DMS114 treated with DMSO at 0.1 percent for 48 hours (cell line): ENCODE data around the gene KIF1B.
"Not testable (repeated sequence)": the region's sequence is repeated elsewhere in the genome, so short reads cannot be mapped to it uniquely, and the experiment has no call there.

Experiments used
- DNase-seq: peaks from one replicate; lab custom pipeline; 2025; ENCODE audit not compliant: unreplicated experiment; lab: John Stamatoyannopoulos, UW

KIF1B gene

GRCh38 chr1:10193288-10193687 is 17.1 kb upstream of the KIF1B start:
- DNase-seq, result no peak

GRCh38 chr1:10195570-10195969 is 14.8 kb upstream of the KIF1B start:
- DNase-seq, result no peak

GRCh38 chr1:10196976-10197375 is 13.4 kb upstream of the KIF1B start:
- no peak for DNase-seq

GRCh38 chr1:10200620-10201019 is 9.8 kb upstream of the KIF1B start:
- DNase-seq, result no peak

GRCh38 chr1:10204003-10204642 is 6.2 kb upstream of the KIF1B start:
- DNase-seq, result no peak

- not testable (repeated sequence) for DNase-seq
Observed at GRCh38 chr1:10205206-10205605, 5.2 kb upstream of the KIF1B start.

GRCh38 chr1:10207810-10208209 is 2.6 kb upstream of the KIF1B start:
- no peak for DNase-seq

- no peak for DNase-seq
Observed at GRCh38 chr1:10208537-10208936, 1.8 kb upstream of the KIF1B start.

GRCh38 chr1:10209590-10209904 is 823 bp upstream of the KIF1B start:
- no peak for DNase-seq

GRCh38 chr1:10210841-10211804 is 753 bp downstream of the KIF1B start:
- peak; percentile 44 for DNase-seq

GRCh38 chr1:10211805-10212410 is 1.5 kb downstream of the KIF1B start:
- peak; percentile 44 for DNase-seq

GRCh38 chr1:10212476-10212875 is 2.1 kb downstream of the KIF1B start:
- DNase-seq, result no peak

- DNase-seq, result no peak
Observed at GRCh38 chr1:10213186-10213705, 2.9 kb downstream of the KIF1B start.

- DNase-seq, result no peak
Observed at GRCh38 chr1:10216090-10216749, 5.8 kb downstream of the KIF1B start.

- no peak for DNase-seq
Observed at GRCh38 chr1:10217748-10218441, 7.5 kb downstream of the KIF1B start.

- DNase-seq, result no peak
Observed at GRCh38 chr1:10220200-10220599, 9.8 kb downstream of the KIF1B start.

- not testable (repeated sequence) for DNase-seq
Observed at GRCh38 chr1:10220657-10221056, 10.3 kb downstream of the KIF1B start.

GRCh38 chr1:10225573-10225972 is 15.2 kb downstream of the KIF1B start:
- DNase-seq, result no peak

GRCh38 chr1:10228528-10228927 is 18.2 kb downstream of the KIF1B start:
- no peak for DNase-seq

GRCh38 chr1:10229903-10230302 is 19.5 kb downstream of the KIF1B start:
- no peak for DNase-seq

- no peak for DNase-seq
Observed at GRCh38 chr1:10232163-10232562, 21.8 kb downstream of the KIF1B start.
